Heart left ventricle (tissue), 16 donors: Measurements from ENCODE around the gene SIGLEC10. TPM values are rescaled to one million over a fixed set of nuclear protein-coding genes. Genes with fewer than 3 reads are reported as not detected.

Source experiments
- ATAC-seq, 4 donors: fragments of 200-7000 bp; cut with Tn5 transposase; one replicate each; pipeline ENCODE4 v1.9.1; 2020 to 2022; ENCODE audit warnings: moderate library complexity in 4 of 4, mild to moderate bottlenecking in 3 of 4, moderate number of reproducible peaks in 1 of 4
- DNase-seq, 5 donors: peaks; one replicate each; pipeline ENCODE4 v3.0.0-alpha.2; 2020
- H3K27ac ChIP-seq, 12 donors: fragments of 200-600 bp; sonication (generic) in 4 of 12; one replicate each; pipeline versions ENCODE4 v1.5.0 to v1.8.0; 2016 to 2022; ENCODE audit warnings: mild to moderate bottlenecking in 2 of 12
- H3K27me3 ChIP-seq, 9 donors: fragments of 200-600 bp; sonication (generic) in 2 of 9; one replicate each; pipeline versions ENCODE4 v1.5.1 to v1.8.0; 2016 to 2022; ENCODE audit warnings: mild to moderate bottlenecking in 3 of 9
- H3K36me3 ChIP-seq, 9 donors: fragments of 200-600 bp; sonication (generic) in 2 of 9; one replicate each; pipeline versions ENCODE4 v1.5.0 to v1.8.0; 2018 to 2022; ENCODE audit warnings: mild to moderate bottlenecking in 2 of 9
- H3K4me1 ChIP-seq, 12 donors: fragments of 200-600 bp; sonication (generic) in 4 of 12; one replicate each; pipeline versions ENCODE4 v1.5.0 to v1.8.0; 2016 to 2022; ENCODE audit warnings: mild to moderate bottlenecking in 3 of 12
- H3K4me3 ChIP-seq, 12 donors: fragments of 200-600 bp; sonication (generic) in 4 of 12; one replicate each; pipeline versions ENCODE4 v1.5.0 to v1.8.0; 2017 to 2022; ENCODE audit warnings: mild to moderate bottlenecking in 9 of 12, moderate library complexity in 4 of 12
- H3K9me3 ChIP-seq, 12 donors: fragments of 200-600 bp; sonication (generic) in 4 of 12; one replicate each; pipeline versions ENCODE4 v1.5.0 to v1.8.0; 2016 to 2022; ENCODE audit warnings: mild to moderate bottlenecking in 1 of 12
- POLR2A ChIP-seq, 2 donors: fragments of 450-650 bp; IDR thresholded peaks; one replicate each; pipeline ENCODE4 v1.6.1; 2017; ENCODE audit warnings: antibody characterized with exemption in 2 of 2, mild to moderate bottlenecking in 2 of 2, moderate library complexity in 2 of 2
- WGBS, 4 donors: extraction: QIAGEN DNeasy Blood & Tissue Kit in 2 of 4; methylation state at CpG; one replicate each; pipeline versions ENCODE4 v1.1.5 to v1.1.7; 2013 to 2018; 5-methylcytosine and 5-hydroxymethylcytosine counted together
- intact Hi-C, 10 donors: fragments of 100-400 bp; cut with DNase I; formaldehyde crosslinking; loops; one replicate each; pipeline versions ENCODE4 v1.11.1 to v1.14.2; 2022
- polyA plus RNA-seq, 2 donors: library from polyadenylated mRNA; stranded (reverse); fragments of 200-250 nt; gene quantifications; one replicate each; pipeline ENCODE4 v1.2.3, GENCODE V29; 2013
- total RNA-seq, 9 donors: library from RNA; depleted of rRNA in 2 of 9; stranded (reverse); fragments of >200 nt in 2 of 9; fragmentation: NEBNext Ultra II Directional in 3 of 9; extraction: Animal tissue kit (Norgen Biotek cat#: 25700) in 3 of 9; gene quantifications; one replicate each; pipeline versions ENCODE4 v1.1.0 to v1.2.4, GENCODE V29; 2016 to 2023
- TF ChIP-seq, protein P1 (sequence below), 12 donors: fragments of 200-600 bp; sonication (generic) in 4 of 12; IDR thresholded peaks; one replicate each; pipeline versions ENCODE4 v1.5.0 to v1.8.0; 2018 to 2022; ENCODE audit warnings: antibody characterized with exemption in 12 of 12, mild to moderate bottlenecking in 5 of 12
- donor health status: ischemic (EF 13 %, LVEDD 7.1; RV severe dilation, severe dysfunction).
- donor health status: healthy with polysubstance abuse.
- donor health status: DM: no; HTN: yes; CAD: no.
- donor health status: DM: no; HTN: no; CAD: no.
- donor health status: ischemic (EF 25% LVEDD 6.9; RV normal size, moderate dysfunction).
- donor health status: ischemic (EF 25% LVEDD 5.7; RV mildly dilated, moderate dysfunction).
- donor health status: healthy.
- donor health status: DM: yes; HTN: yes; CAD: no.
- donor health status: ischemic (EF 35%, LVEDD 5.7; RV mildly dilated, moderate dysfunction).
- donor health status: nonischemic (EF 11% LVEDD 7.7; RV severe dilation, severe dysfunction).
- donor health status: DM: yes; HTN: yes; CAD: no.
- donor health status: PGD.
- donor health status: ischemic (EF 29% LVEDD 5.4; RV normal size, mild dysfunction).
- donor health status: nonischemic (EF 23%, LVEDD 6.1; RV moderate dilation, normal function).

Gene SIGLEC10
- total and polyA plus RNA-seq, 11 donors = 0.08 to 7.5 (median 0.58) TPM

- no peaks in the 10 kb centered on the region for H3K36me3 ChIP-seq
- H3K9me3 ChIP-seq = no peaks in the 10 kb centered on the region
- intact Hi-C loops = no loop called here
- no peaks in the 10 kb centered on the region for H3K4me1 ChIP-seq
- peak in 1 of 4 donors; percentile 27 for ATAC-seq
- H3K4me3 ChIP-seq = peak within 1 kb of the TSS in 1 of 12 donors; percentile 20
- no peak for TF ChIP-seq POLR2A (IDR thresholded peaks at IDR 0.05)
- 85 to 92% (median 88%) methylated on average over 13 to 15 of the region's 15 CpGs for WGBS, 4 donors
- H3K27ac ChIP-seq = no peak within 1 kb of the TSS
- DNase-seq = no peak
- H3K27me3 ChIP-seq = no peaks in the 10 kb centered on the region
Measured at GRCh38 chr19:51387924-51388389, 29.5 kb downstream of the SIGLEC10 start, which contains the start of gene LIM2. Gene LIM2 (minus strand): TSS chr19:51387974. CDS start chr19:51387443, 531 bp downstream.

DNA sequence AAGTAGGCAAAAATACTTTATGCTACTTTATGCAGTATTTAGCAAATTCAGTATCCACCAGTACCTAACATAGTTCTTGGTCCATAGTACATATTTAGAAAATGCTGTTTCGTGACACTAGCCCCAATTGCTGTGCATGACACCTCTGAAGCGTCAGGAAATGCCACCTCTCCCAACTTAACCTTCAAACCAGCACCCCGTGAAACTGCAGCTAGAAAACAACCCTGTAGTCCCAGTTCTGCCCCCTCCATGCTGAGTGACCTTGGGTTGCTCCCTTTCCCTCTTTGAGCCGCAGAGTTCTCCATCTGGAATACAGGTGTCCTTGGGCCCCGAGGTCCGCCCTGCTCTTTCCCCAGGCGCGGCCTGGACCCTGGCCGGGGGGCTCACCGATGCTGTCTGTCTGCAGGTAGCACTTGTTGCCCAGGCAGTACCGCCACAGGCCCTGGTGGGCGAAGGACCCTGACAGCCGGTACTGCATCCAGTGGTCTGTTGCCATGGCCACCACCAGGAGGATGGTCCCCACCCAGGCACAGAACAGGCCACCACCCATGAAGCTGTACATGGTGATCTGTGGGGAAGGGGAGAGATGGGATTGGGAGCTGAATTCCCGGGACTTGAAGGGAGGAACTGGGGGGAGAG, 30.4 kb downstream of the SIGLEC10 start:
- ATAC-seq (no peak), DNase-seq (no peak)
- intact Hi-C loops = no loop called here
- Histone ChIP-seq H3K36me3 (no peaks in the 10 kb centered on the region), H3K9me3 (no peaks in the 10 kb centered on the region), H3K27ac (no peak overlapping the region), H3K27me3 (no peaks in the 10 kb centered on the region), H3K4me3 (peak overlapping the region in 1 of 12 donors; percentile 20), H3K4me1 (no peaks in the 10 kb centered on the region)
- no peak for TF ChIP-seq POLR2A (IDR thresholded peaks at IDR 0.05)
- TF ChIP-seq, protein P1, sequence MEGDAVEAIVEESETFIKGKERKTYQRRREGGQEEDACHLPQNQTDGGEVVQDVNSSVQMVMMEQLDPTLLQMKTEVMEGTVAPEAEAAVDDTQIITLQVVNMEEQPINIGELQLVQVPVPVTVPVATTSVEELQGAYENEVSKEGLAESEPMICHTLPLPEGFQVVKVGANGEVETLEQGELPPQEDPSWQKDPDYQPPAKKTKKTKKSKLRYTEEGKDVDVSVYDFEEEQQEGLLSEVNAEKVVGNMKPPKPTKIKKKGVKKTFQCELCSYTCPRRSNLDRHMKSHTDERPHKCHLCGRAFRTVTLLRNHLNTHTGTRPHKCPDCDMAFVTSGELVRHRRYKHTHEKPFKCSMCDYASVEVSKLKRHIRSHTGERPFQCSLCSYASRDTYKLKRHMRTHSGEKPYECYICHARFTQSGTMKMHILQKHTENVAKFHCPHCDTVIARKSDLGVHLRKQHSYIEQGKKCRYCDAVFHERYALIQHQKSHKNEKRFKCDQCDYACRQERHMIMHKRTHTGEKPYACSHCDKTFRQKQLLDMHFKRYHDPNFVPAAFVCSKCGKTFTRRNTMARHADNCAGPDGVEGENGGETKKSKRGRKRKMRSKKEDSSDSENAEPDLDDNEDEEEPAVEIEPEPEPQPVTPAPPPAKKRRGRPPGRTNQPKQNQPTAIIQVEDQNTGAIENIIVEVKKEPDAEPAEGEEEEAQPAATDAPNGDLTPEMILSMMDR (IDR thresholded peaks at IDR 0.05) = no peak
- 83 to 92% (median 89%) methylated on average over 14 of the region's 14 CpGs for WGBS, 4 donors

- H3K4me3 ChIP-seq = no peak overlapping the region
- DNase-seq (no peak), ATAC-seq (no peak)
- no peaks in the 10 kb centered on the region for H3K4me1 ChIP-seq
- no peaks in the 10 kb centered on the region for H3K27me3 ChIP-seq
- peaks cover 0 to 7% (median 0%) of the 10 kb centered on the region in 12 donors for H3K9me3 ChIP-seq
- H3K36me3 ChIP-seq = no peaks in the 10 kb centered on the region
- H3K27ac ChIP-seq = no peak overlapping the region
- 92 to 97% (median 94%) methylated on average over 4 of the region's 4 CpGs for WGBS, 4 donors
- no peak for TF ChIP-seq POLR2A (IDR thresholded peaks at IDR 0.05)
- TF ChIP-seq, protein P1 (IDR thresholded peaks at IDR 0.05) = no peak
- intact Hi-C loops = no loop called here
Measured at GRCh38 chr19:51382004-51382403, 35.4 kb downstream of the SIGLEC10 start.

GRCh38 chr19:51380379-51380778, 37.1 kb downstream of the SIGLEC10 start:
- WGBS, 4 donors = 89 to 93% (median 91%) methylated on average over 9 of the region's 9 CpGs
- no peaks in the 10 kb centered on the region for H3K27me3 ChIP-seq
- ATAC-seq (no peak), DNase-seq (no peak)
- H3K27ac ChIP-seq = no peak overlapping the region
- peaks cover 0 to 7% (median 0%) of the 10 kb centered on the region in 12 donors for H3K9me3 ChIP-seq
- H3K36me3 ChIP-seq = no peaks in the 10 kb centered on the region
- TF ChIP-seq, protein P1 (IDR thresholded peaks at IDR 0.05) = no peak
- no peak for TF ChIP-seq POLR2A (IDR thresholded peaks at IDR 0.05)
- no peaks in the 10 kb centered on the region for H3K4me1 ChIP-seq
- intact Hi-C loops = no loop called here
- no peak overlapping the region for H3K4me3 ChIP-seq
